ENCODE results near the gene MRPL1. TPM values are rescaled to one million over a fixed set of nuclear protein-coding genes. Genes with fewer than 3 reads are reported as not detected.

The MRPL1 gene
- total and polyA plus RNA-seq, 2 of the 13 experiments (the other 11 are each of a cell fraction or from before 2014, with no cell fraction given), result 23.3 to 61.5 TPM

DNA sequence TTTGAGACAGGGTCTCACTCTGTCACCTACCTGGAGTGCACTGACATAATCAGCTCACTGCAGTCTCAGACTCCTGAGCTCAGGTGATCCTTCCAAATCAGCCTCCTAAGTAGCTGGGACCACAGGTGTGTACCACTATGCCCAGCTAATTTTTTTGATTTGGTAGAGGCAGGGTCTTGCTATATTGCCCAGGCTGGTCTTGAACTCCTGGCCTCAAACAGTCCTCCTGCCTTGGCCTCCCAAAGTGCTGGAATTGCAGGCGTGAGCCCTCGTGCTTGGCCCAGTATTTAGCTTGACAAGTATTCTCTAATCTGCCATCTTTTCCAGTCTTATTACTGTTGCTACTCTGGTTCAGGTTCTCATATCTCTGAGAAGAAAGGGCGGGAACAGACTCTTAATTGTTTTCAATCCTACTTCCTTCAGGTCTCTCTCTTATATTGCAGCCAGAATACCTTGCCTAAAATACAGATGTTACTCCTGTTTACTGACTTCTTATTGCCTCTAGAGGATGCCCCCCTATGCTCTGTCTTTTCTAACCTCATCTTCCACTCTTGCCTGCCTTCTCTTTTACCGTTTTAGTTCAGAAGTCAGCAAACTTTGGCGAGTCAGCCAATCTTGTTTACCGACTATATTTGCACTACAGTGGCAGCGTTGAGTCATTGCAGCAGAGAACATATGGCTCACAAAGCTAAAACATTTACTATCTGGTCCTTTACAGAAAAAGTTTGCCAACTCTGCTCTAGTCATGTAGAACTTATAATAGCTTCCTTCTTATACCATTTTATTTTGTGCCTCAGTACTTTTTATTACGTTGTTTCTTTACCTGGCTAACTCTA lies 19.0 kb downstream of the MRPL1 start (continued):
- TF ChIP-seq ZBTB38 (CRISPR knock-in tag; IDR thresholded peaks at IDR 0.05) (no peak), ZNF292 (CRISPR knock-in tag; IDR thresholded peaks at IDR 0.05; ENCODE audit: borderline replicate concordance, low read depth) (peak; percentile 70; the same call in 1 of the 2 replicates), RBAK (CRISPR knock-in tag; IDR thresholded peaks at IDR 0.05) (no peak), ZNF670 (CRISPR knock-in tag; IDR thresholded peaks at IDR 0.05; ENCODE audit: borderline replicate concordance) (0 out of 2 replicates have a peak, but pooled peaks have one; percentile 44), SAP130 (CRISPR knock-in tag; IDR thresholded peaks at IDR 0.05; ENCODE audit: low read depth) (peak; percentile 81), GTF2F1 (IDR thresholded peaks at IDR 0.05; ENCODE audit: low read length) (no peak), ZNF761 (CRISPR knock-in tag; conservative IDR thresholded peaks at IDR 0.05) (no peak), CCDC6 (CRISPR knock-in tag; IDR thresholded peaks at IDR 0.05) (0 out of 2 replicates have a peak, but pooled peaks have one; percentile 30), SCMH1 (CRISPR knock-in tag; IDR thresholded peaks at IDR 0.05; ENCODE audit: borderline replicate concordance) (no peak), NFIC (IDR thresholded peaks at IDR 0.05; ENCODE audit: low read length) (no peak), EP300 (IDR thresholded peaks at IDR 0.05; ENCODE audit: low read depth in 2 of 2, low read length in 2 of 2) (peak in 1 of 2 experiments; percentile 33; a peak in 1 of 4 replicates), EP300 (CRISPR knock-in tag; IDR thresholded peaks at IDR 0.05; ENCODE audit: borderline replicate concordance) (no peak), IRF2 (CRISPR knock-in tag; IDR thresholded peaks at IDR 0.05) (peak; percentile 66; the same call in 1 of the 2 replicates)
- TF ChIP-seq, protein P1, sequence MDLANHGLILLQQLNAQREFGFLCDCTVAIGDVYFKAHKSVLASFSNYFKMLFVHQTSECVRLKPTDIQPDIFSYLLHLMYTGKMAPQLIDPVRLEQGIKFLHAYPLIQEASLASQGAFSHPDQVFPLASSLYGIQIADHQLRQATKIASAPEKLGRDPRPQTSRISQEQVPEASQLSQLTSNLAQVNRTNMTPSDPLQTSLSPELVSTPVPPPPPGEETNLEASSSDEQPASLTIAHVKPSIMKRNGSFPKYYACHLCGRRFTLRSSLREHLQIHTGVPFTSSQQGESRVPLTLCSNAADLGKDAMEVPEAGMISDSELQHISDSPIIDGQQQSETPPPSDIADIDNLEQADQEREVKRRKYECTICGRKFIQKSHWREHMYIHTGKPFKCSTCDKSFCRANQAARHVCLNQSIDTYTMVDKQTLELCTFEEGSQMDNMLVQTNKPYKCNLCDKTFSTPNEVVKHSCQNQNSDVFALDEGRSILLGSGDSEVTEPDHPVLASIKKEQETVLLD (CRISPR knock-in tag; IDR thresholded peaks at IDR 0.05; ENCODE audit: low read depth), result 0 out of 2 replicates have a peak, but pooled peaks have one; percentile 24
- TF ChIP-seq, protein P2, sequence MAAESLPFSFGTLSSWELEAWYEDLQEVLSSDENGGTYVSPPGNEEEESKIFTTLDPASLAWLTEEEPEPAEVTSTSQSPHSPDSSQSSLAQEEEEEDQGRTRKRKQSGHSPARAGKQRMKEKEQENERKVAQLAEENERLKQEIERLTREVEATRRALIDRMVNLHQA (CRISPR knock-in tag; IDR thresholded peaks at IDR 0.05), result no peak
- TF ChIP-seq, protein P3, sequence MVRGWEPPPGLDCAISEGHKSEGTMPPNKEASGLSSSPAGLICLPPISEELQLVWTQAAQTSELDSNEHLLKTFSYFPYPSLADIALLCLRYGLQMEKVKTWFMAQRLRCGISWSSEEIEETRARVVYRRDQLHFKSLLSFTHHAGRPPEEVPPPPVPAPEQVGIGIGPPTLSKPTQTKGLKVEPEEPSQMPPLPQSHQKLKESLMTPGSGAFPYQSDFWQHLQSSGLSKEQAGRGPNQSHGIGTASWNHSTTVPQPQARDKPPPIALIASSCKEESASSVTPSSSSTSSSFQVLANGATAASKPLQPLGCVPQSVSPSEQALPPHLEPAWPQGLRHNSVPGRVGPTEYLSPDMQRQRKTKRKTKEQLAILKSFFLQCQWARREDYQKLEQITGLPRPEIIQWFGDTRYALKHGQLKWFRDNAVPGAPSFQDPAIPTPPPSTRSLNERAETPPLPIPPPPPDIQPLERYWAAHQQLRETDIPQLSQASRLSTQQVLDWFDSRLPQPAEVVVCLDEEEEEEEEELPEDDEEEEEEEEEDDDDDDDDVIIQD (CRISPR knock-in tag; IDR thresholded peaks at IDR 0.05; ENCODE audit: low read depth), result peak; percentile 75; the same call in 1 of the 2 replicates
- TF ChIP-seq, protein P4, sequence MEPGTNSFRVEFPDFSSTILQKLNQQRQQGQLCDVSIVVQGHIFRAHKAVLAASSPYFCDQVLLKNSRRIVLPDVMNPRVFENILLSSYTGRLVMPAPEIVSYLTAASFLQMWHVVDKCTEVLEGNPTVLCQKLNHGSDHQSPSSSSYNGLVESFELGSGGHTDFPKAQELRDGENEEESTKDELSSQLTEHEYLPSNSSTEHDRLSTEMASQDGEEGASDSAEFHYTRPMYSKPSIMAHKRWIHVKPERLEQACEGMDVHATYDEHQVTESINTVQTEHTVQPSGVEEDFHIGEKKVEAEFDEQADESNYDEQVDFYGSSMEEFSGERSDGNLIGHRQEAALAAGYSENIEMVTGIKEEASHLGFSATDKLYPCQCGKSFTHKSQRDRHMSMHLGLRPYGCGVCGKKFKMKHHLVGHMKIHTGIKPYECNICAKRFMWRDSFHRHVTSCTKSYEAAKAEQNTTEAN (CRISPR knock-in tag; conservative IDR thresholded peaks at IDR 0.05), result no peak
- TF ChIP-seq, protein P5, sequence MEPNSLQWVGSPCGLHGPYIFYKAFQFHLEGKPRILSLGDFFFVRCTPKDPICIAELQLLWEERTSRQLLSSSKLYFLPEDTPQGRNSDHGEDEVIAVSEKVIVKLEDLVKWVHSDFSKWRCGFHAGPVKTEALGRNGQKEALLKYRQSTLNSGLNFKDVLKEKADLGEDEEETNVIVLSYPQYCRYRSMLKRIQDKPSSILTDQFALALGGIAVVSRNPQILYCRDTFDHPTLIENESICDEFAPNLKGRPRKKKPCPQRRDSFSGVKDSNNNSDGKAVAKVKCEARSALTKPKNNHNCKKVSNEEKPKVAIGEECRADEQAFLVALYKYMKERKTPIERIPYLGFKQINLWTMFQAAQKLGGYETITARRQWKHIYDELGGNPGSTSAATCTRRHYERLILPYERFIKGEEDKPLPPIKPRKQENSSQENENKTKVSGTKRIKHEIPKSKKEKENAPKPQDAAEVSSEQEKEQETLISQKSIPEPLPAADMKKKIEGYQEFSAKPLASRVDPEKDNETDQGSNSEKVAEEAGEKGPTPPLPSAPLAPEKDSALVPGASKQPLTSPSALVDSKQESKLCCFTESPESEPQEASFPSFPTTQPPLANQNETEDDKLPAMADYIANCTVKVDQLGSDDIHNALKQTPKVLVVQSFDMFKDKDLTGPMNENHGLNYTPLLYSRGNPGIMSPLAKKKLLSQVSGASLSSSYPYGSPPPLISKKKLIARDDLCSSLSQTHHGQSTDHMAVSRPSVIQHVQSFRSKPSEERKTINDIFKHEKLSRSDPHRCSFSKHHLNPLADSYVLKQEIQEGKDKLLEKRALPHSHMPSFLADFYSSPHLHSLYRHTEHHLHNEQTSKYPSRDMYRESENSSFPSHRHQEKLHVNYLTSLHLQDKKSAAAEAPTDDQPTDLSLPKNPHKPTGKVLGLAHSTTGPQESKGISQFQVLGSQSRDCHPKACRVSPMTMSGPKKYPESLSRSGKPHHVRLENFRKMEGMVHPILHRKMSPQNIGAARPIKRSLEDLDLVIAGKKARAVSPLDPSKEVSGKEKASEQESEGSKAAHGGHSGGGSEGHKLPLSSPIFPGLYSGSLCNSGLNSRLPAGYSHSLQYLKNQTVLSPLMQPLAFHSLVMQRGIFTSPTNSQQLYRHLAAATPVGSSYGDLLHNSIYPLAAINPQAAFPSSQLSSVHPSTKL (CRISPR knock-in tag; IDR thresholded peaks at IDR 0.05), result peak; percentile 74
